Endothelial cell of umbilical vein (primary cell): ENCODE results near the gene NT5C3A. TPM values are rescaled to one million over a fixed set of nuclear protein-coding genes. Genes with fewer than 3 reads are reported as not detected.

ENCODE experiments used
- BruUV-seq: library from RNA; stranded (reverse); fragments of 400-500 nt; replicated peaks from 2 replicates; lab custom pipeline; 2021; lab: Mats Ljungman, UMichigan
- CTCF ChIA-PET: fragments of 300-600, 350-600 bp; sonication (Branson Sonifier 250); formaldehyde crosslinking; loops from one replicate; lab custom pipeline; 2021; ENCODE audit warnings: antibody characterized with exemption, inconsistent platforms; lab: Charles Lee
- POLR2A ChIA-PET: fragments of 300-600, 350-600 bp; sonication (Branson Sonifier 250); formaldehyde crosslinking; loops from one replicate; lab custom pipeline; 2021; ENCODE audit warnings: antibody characterized with exemption, inconsistent platforms; lab: Charles Lee
- DNase-seq: peaks from one replicate; pipeline ENCODE4 v3.0.0-alpha.2; 2011; ENCODE audit warnings: low read depth, low spot score
- FAIRE-seq: peaks from 2 replicates; lab custom pipeline; 2011; peaks lifted over from hg19 to GRCh38; lab: Jason Lieb, UNC
- H2AFZ ChIP-seq: 2 replicates; pipeline ENCODE4 v1.6.0; 2012; ENCODE audit warnings: low read depth, low read length, control low read depth, inconsistent platforms
- H3K27ac ChIP-seq: 2 replicates; pipeline ENCODE4 v1.5.1; 2011; ENCODE audit warnings: low read depth, mild to moderate bottlenecking, control low read depth, low read length, moderate library complexity; ENCODE audit not compliant: insufficient read depth
- H3K27me3 ChIP-seq, 2 experiments: 2 replicates each; pipeline versions ENCODE4 v1.6.0 to v1.6.1; 2011; ENCODE audit warnings: low read length in 2 of 2, mixed read lengths in 1 of 2; ENCODE audit not compliant: control insufficient read depth in 2 of 2, insufficient read depth in 2 of 2
- H3K36me3 ChIP-seq, 2 experiments: 2 replicates in 1 of 2; 3 replicates in 1 of 2; pipeline ENCODE4 v1.5.1; 2011; ENCODE audit warnings: low read length in 2 of 2, mild to moderate bottlenecking in 1 of 2, moderate library complexity in 1 of 2; ENCODE audit not compliant: control insufficient read depth in 2 of 2, insufficient read depth in 2 of 2; ENCODE audit errors: extremely low read depth in 1 of 2
- H3K4me1 ChIP-seq: 3 replicates; pipeline ENCODE4 v1.5.1; 2011; ENCODE audit warnings: mild to moderate bottlenecking, low read length; ENCODE audit not compliant: control insufficient read depth, insufficient read depth; ENCODE audit errors: extremely low read depth
- H3K4me2 ChIP-seq: 2 replicates; pipeline ENCODE4 v1.6.1; 2011; ENCODE audit warnings: low read length, control low read depth, mixed read lengths; ENCODE audit not compliant: insufficient read depth
- H3K4me3 ChIP-seq, 3 experiments: fragments of 200-600 bp in 1 of 3; sonication (generic), shearing (Covaris generic) in 1 of 3; replicated peaks in 1 of 3; 2 replicates each; pipeline ENCODE4 v1.5.1; 2011 to 2016; ENCODE audit warnings: control low read depth in 3 of 3, low read length in 3 of 3, mild to moderate bottlenecking in 2 of 3, inconsistent platforms in 1 of 3, low read depth in 1 of 3, moderate library complexity in 1 of 3; ENCODE audit not compliant: insufficient read depth in 1 of 3
- H3K79me2 ChIP-seq: 2 replicates; pipeline ENCODE4 v1.6.0; 2012; ENCODE audit warnings: low read length, inconsistent platforms; ENCODE audit not compliant: control insufficient read depth, insufficient read depth
- H3K9ac ChIP-seq: replicated peaks from 2 replicates; pipeline ENCODE3; 2011; ENCODE audit warnings: low read length, control low read depth; ENCODE audit not compliant: insufficient read depth; ENCODE audit errors: extremely low read depth
- H3K9me1 ChIP-seq: replicated peaks from 3 replicates; pipeline ENCODE4 v1.6.0; 2011; ENCODE audit warnings: mild to moderate bottlenecking, low read length; ENCODE audit not compliant: control insufficient read depth, insufficient read depth; ENCODE audit errors: extremely low read depth
- H3K9me3 ChIP-seq: replicated peaks from 2 replicates; pipeline ENCODE4 v1.5.1; 2012; ENCODE audit warnings: low read length, inconsistent platforms; ENCODE audit not compliant: control insufficient read depth, insufficient read depth
- H4K20me1 ChIP-seq: replicated peaks from 2 replicates; pipeline ENCODE3; 2011; ENCODE audit warnings: mild to moderate bottlenecking, low read length; ENCODE audit not compliant: control insufficient read depth, insufficient read depth; ENCODE audit errors: extremely low read depth
- EZH2 ChIP-seq: IDR thresholded peaks from 2 replicates; pipeline ENCODE4 v1.6.1; 2012; ENCODE audit warnings: borderline replicate concordance, low read depth, mild to moderate bottlenecking, moderate library complexity, low read length, inconsistent platforms; ENCODE audit not compliant: severe bottlenecking
- FOS ChIP-seq: IDR thresholded peaks from 2 replicates; pipeline ENCODE4 v1.6.1; 2011; ENCODE audit warnings: mild to moderate bottlenecking, low read length, moderate library complexity, borderline replicate concordance; ENCODE audit not compliant: insufficient read depth
- GATA2 ChIP-seq: IDR thresholded peaks from 2 replicates; pipeline ENCODE4 v1.7.0; 2011; ENCODE audit warnings: low read depth, mild to moderate bottlenecking, moderate library complexity, mixed read lengths, low read length; ENCODE audit not compliant: insufficient read length, insufficient read depth
- JUN ChIP-seq: IDR thresholded peaks from 2 replicates; pipeline ENCODE4 v1.6.1; 2011; ENCODE audit warnings: borderline replicate concordance, low read depth; ENCODE audit not compliant: insufficient read length, insufficient read depth
- MAX ChIP-seq: IDR thresholded peaks from 2 replicates; pipeline ENCODE4 v1.6.1; 2011; ENCODE audit not compliant: insufficient read depth, insufficient read length
- MYC ChIP-seq: IDR thresholded peaks from one replicate; pipeline ENCODE4 v1.6.1; 2011; ENCODE audit warnings: mild to moderate bottlenecking, low read depth, low read length
- POLR2A ChIP-seq: IDR thresholded peaks from 2 replicates; pipeline ENCODE4 v1.6.1; 2012; ENCODE audit warnings: low read depth, mild to moderate bottlenecking, control low read depth, low read length
- POLR2AphosphoS5 ChIP-seq: IDR thresholded peaks from 2 replicates; pipeline ENCODE4 v1.6.1; 2012; ENCODE audit warnings: low read depth, mild to moderate bottlenecking, control low read depth, low read length, moderate library complexity; ENCODE audit not compliant: insufficient read depth
- dilution Hi-C: fragments of 300-500 bp; cut with MboI; formaldehyde crosslinking; loops from one replicate; pipeline ENCODE4 v1.15.0; 2019; ENCODE audit warnings: low sequenced_read_pairs; ENCODE audit not compliant: extremely low pct_ligation_motif_present
- intact Hi-C: fragments of 100-400 bp; cut with micrococcal nuclease; formaldehyde crosslinking; loops from one replicate; pipeline ENCODE4 v1.10.0; 2022
- polyA plus RNA-seq, 4 experiments: library from polyadenylated mRNA; depleted of rRNA in 3 of 4; stranded (reverse) in 3 of 4; unstranded in 1 of 4; fragments of >200 nt; gene quantifications; 2 replicates each; pipeline versions ENCODE4 v1.2.1 to v1.2.3, GENCODE V29; 2011 to 2012; ENCODE audit warnings: missing spikeins in 1 of 4
- total RNA-seq: library from RNA; stranded (reverse); gene quantifications from 2 replicates; pipeline ENCODE4 v1.2.3, GENCODE V29; 2021

Gene NT5C3A
- total and polyA plus RNA-seq, 2 donors (not counting 3 experiments of a cell fraction or from before 2014, with no cell fraction given), result 7.1 to 22.6 TPM

- POLR2A ChIA-PET, result no interaction called here
Measured at GRCh38 chr7:33040803-33041516, 21.6 kb downstream of the NT5C3A start.

GRCh38 chr7:33039903-33040292 is 22.7 kb downstream of the NT5C3A start:
- TF ChIP-seq MAX (no peak), FOS (no peak), POLR2AphosphoS5 (no peak)
- peaks cover 2% of the 10 kb centered on the region for H4K20me1 ChIP-seq
- FAIRE-seq, result no peak
- H3K9me3 ChIP-seq, result no peaks in the 10 kb centered on the region
- no peaks in the 10 kb centered on the region for H3K9me1 ChIP-seq
- H3K4me1 ChIP-seq, result peaks cover 8% of the 10 kb centered on the region
- intact Hi-C loops (loop anchor here (1.0 to 2.0 kb wide), 2 partner anchors 22 to 41 kb away; partner anchors contain the start of gene NT5C3A), dilution Hi-C loops (no loop called here)
- BruUV-seq, result no TSS peak
- peak overlapping the region; percentile 100 for H3K4me2 ChIP-seq
- H3K79me2 ChIP-seq, result peaks cover 73% of the 10 kb centered on the region
- no peak for DNase-seq
- CTCF ChIA-PET, result interaction anchor here (0.7 to 2.7 kb wide), 8 partner anchors 10 to 239 kb away, joined by 3 to 8 read pairs (median 6); no protein-coding TSS in a partner anchor
- H3K4me3 ChIP-seq, result peak overlapping the region; percentile 28 to 93 (median 84)
- no peaks in the 10 kb centered on the region for H3K27me3 ChIP-seq
- H2AFZ ChIP-seq, result no peak overlapping the region
- peak overlapping the region; percentile 60 for H3K9ac ChIP-seq
- POLR2A ChIA-PET, result interaction anchor here (0.7 kb wide), 1 partner anchor 23 kb away, joined by 4 read pairs; the partner anchor contains the start of gene NT5C3A
- H3K36me3 ChIP-seq, result no peaks in the 10 kb centered on the region
- H3K27ac ChIP-seq, result peak overlapping the region; percentile 38

More at GRCh38 chr7:33040803-33041516, 21.6 kb downstream of the NT5C3A start:
- H3K27ac ChIP-seq, result no peak overlapping the region
- no peak overlapping the region for H3K9ac ChIP-seq
- no peak overlapping the region for H3K4me2 ChIP-seq
- TF ChIP-seq GATA2, result no peak
- TF ChIP-seq MYC, result no peak
- TF ChIP-seq JUN, result no peak
- no peak for TF ChIP-seq EZH2
- no peak for TF ChIP-seq MAX
- TF ChIP-seq FOS, result no peak
- no peak for TF ChIP-seq POLR2A
- TF ChIP-seq POLR2AphosphoS5, result no peak
- no peaks in the 10 kb centered on the region for H3K9me3 ChIP-seq
- H2AFZ ChIP-seq, result no peak overlapping the region
- dilution Hi-C loops (no loop called here), intact Hi-C loops (no loop called here)
- H3K36me3 ChIP-seq, result no peaks in the 10 kb centered on the region
- peaks cover 7% of the 10 kb centered on the region for H3K4me1 ChIP-seq
- no peak overlapping the region for H3K4me3 ChIP-seq
- H3K27me3 ChIP-seq, result no peaks in the 10 kb centered on the region
- peaks cover 2% of the 10 kb centered on the region for H4K20me1 ChIP-seq
- no TSS peak for BruUV-seq
- FAIRE-seq, result no peak
- DNase-seq, result peak; percentile 13
- CTCF ChIA-PET, result interaction anchor here (1.5 to 2.7 kb wide), 4 partner anchors 9 to 194 kb away, joined by 4 to 8 read pairs (median 8); no protein-coding TSS in a partner anchor
- H3K79me2 ChIP-seq, result peaks cover 77% of the 10 kb centered on the region
- no peaks in the 10 kb centered on the region for H3K9me1 ChIP-seq
